ENCODE measurements around the gene SUV39H1. TPM values are rescaled to one million over a fixed set of nuclear protein-coding genes. Genes with fewer than 3 reads are reported as not detected.

The SUV39H1 gene
- total RNA-seq, 2 donors from 2014 or later, result 3.8 to 8.0 TPM

DNA sequence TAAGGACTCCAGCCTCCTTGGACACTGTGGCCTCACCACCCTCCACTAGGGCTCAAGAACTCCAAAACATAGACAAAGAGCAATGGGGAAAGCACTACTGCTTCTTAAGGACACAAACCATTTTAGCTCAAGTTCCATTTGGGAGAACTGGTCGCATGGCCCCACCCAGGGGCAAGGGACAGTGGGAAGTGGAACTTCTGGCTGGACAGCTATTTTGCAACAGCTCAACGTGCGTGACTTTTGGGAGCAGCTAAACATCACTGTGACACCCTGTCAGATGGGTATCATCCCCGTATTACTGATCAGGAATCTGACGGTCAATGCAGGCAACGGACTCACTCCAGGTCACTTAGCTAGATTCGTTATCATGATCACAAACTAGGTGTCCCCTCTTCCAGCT lies 56.0 kb downstream of the SUV39H1 start:
- no peaks in the 10 kb centered on the region for H3K9me3 ChIP-seq
- H3K27me3 ChIP-seq, result no peaks in the 10 kb centered on the region
- DNase-seq (ENCODE audit: low spot score), result no peak
- TF ChIP-seq, protein P1, sequence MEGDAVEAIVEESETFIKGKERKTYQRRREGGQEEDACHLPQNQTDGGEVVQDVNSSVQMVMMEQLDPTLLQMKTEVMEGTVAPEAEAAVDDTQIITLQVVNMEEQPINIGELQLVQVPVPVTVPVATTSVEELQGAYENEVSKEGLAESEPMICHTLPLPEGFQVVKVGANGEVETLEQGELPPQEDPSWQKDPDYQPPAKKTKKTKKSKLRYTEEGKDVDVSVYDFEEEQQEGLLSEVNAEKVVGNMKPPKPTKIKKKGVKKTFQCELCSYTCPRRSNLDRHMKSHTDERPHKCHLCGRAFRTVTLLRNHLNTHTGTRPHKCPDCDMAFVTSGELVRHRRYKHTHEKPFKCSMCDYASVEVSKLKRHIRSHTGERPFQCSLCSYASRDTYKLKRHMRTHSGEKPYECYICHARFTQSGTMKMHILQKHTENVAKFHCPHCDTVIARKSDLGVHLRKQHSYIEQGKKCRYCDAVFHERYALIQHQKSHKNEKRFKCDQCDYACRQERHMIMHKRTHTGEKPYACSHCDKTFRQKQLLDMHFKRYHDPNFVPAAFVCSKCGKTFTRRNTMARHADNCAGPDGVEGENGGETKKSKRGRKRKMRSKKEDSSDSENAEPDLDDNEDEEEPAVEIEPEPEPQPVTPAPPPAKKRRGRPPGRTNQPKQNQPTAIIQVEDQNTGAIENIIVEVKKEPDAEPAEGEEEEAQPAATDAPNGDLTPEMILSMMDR (IDR thresholded peaks at IDR 0.05), result no peak
- no peaks in the 10 kb centered on the region for H3K36me3 ChIP-seq
- no peak overlapping the region for H3K27ac ChIP-seq
- H3K4me1 ChIP-seq, result no peaks in the 10 kb centered on the region
- H3K4me3 ChIP-seq, result no peak overlapping the region

DNA sequence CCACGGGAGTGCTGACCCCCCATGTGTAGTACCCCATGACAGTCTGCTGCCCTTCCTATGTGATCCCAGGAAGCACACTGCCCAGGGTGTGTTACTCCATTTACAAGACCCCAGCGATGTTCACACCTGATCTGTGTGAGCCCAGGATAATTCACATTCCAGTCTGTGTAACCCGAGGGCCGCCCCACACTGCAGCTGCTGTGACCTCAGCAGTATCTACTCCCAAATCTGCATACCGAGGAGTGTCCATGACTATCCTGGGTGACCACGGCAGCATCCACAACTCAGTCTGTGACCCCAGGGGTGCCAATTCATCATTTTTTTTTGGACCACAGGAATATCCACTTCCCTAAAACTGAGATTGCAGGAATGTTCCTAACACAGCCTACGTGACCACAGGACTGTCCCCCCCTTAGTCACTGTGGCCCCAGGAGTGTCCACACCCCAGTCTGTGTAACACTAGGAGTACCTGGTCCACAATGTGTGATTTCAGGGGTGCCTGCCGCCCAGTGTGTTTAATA lies 57.2 kb downstream of the SUV39H1 start:
- H3K27me3 ChIP-seq, result no peaks in the 10 kb centered on the region
- H3K4me3 ChIP-seq, result no peak overlapping the region
- DNase-seq (ENCODE audit: low spot score), result no peak

GRCh38 chrX:48754238-48754637 lies 57.7 kb downstream of the SUV39H1 start:
- Histone ChIP-seq H3K27ac (no peak overlapping the region), H3K9me3 (no peaks in the 10 kb centered on the region), H3K4me3 (no peak overlapping the region), H3K4me1 (no peaks in the 10 kb centered on the region), H3K27me3 (no peaks in the 10 kb centered on the region), H3K36me3 (no peaks in the 10 kb centered on the region)
- DNase-seq (ENCODE audit: low spot score), result no peak
- TF ChIP-seq, protein P1 (IDR thresholded peaks at IDR 0.05), result no peak

More for the DNA sequence above, 57.2 kb downstream of the SUV39H1 start:
- TF ChIP-seq, protein P1 (IDR thresholded peaks at IDR 0.05), result no peak
- Histone ChIP-seq H3K9me3 (no peaks in the 10 kb centered on the region), H3K27ac (no peak overlapping the region), H3K36me3 (no peaks in the 10 kb centered on the region), H3K4me1 (no peaks in the 10 kb centered on the region)

Other genes with a start within 250 kb of the SUV39H1 start
- 1 to 10 TPM; 2.2 to 4.9 TPM for gene SLC38A5, start 226.5 kb upstream of the SUV39H1 start, total RNA-seq
- 10 to 100 TPM; 36.6 to 43.3 TPM for gene FTSJ1, start 220.5 kb upstream of the SUV39H1 start, total RNA-seq
- 10 to 100 TPM; 23.0 to 43.0 TPM for gene PORCN, start 187.7 kb upstream of the SUV39H1 start, total RNA-seq
- gene EBP, start 174.9 kb upstream of the SUV39H1 start, total RNA-seq, result 10 to 100 TPM; 49.3 to 73.7 TPM
- 10 to 100 TPM; 11.0 to 17.5 TPM for gene TBC1D25, start 157.0 kb upstream of the SUV39H1 start, total RNA-seq
- 10 to 100 TPM; 62.1 to 90.4 TPM for gene RBM3, start 122.2 kb upstream of the SUV39H1 start, total RNA-seq
- 100 to 1,000 TPM; 208 to 214 TPM for gene WDR13, start 99.2 kb upstream of the SUV39H1 start, total RNA-seq
- 1 to 10 TPM; 3.0 to 4.5 TPM for gene WAS, start 12.9 kb upstream of the SUV39H1 start, total RNA-seq
- not detected for gene GLOD5, start 65.0 kb downstream of the SUV39H1 start, total RNA-seq
- under 1 TPM in 1 of 2 donors, not detected in 1; 0.20 TPM for gene GATA1, start 89.9 kb downstream of the SUV39H1 start, total RNA-seq
- gene HDAC6, start 105.3 kb downstream of the SUV39H1 start, total RNA-seq, result 10 to 100 TPM; 27.1 to 30.4 TPM
- not detected for gene ERAS, start 129.8 kb downstream of the SUV39H1 start, total RNA-seq
- 10 to 100 TPM in 1 of 2 donors, 1 to 10 TPM in 1; 4.3 to 12.5 TPM for gene PCSK1N, start 138.9 kb downstream of the SUV39H1 start, total RNA-seq
- 10 to 100 TPM; 49.2 to 56.5 TPM for gene TIMM17B, start 201.0 kb downstream of the SUV39H1 start, total RNA-seq
- 10 to 100 TPM; 44.4 to 66.7 TPM for gene PQBP1, start 201.2 kb downstream of the SUV39H1 start, total RNA-seq
- 10 to 100 TPM; 16.8 to 18.8 TPM for gene SLC35A2, start 214.9 kb downstream of the SUV39H1 start, total RNA-seq
- 1 to 10 TPM; 5.4 to 9.1 TPM for gene PIM2, start 222.3 kb downstream of the SUV39H1 start, total RNA-seq